Small intestine (tissue), 7 donors: ENCODE measurements around the gene ADGRF4. TPM values are rescaled to one million over a fixed set of nuclear protein-coding genes. Genes with fewer than 3 reads are reported as not detected.

Experiments
- DNase-seq, 2 donors: peaks; one replicate each; pipeline versions ENCODE4 v3.0.0 to v3.0.0-alpha.2; 2013
- FAIRE-seq: peaks from 2 replicates; lab custom pipeline; 2012; peaks lifted over from hg19 to GRCh38; lab: Jason Lieb, UNC
- H3K27ac ChIP-seq, 3 donors: one replicate each; pipeline ENCODE4 v1.5.1; 2013; ENCODE audit warnings: low read length in 2 of 3, mild to moderate bottlenecking in 2 of 3, control low read depth in 1 of 3, inconsistent platforms in 1 of 3, low read depth in 1 of 3, moderate library complexity in 1 of 3
- H3K27me3 ChIP-seq, 3 donors: one replicate each; pipeline ENCODE4 v1.6.1; 2013; ENCODE audit warnings: low read length in 3 of 3, inconsistent platforms in 1 of 3; ENCODE audit not compliant: control insufficient read depth in 3 of 3, insufficient read depth in 3 of 3
- H3K36me3 ChIP-seq, 3 donors: one replicate each; pipeline ENCODE4 v1.6.1; 2013; ENCODE audit warnings: low read length in 3 of 3, inconsistent platforms in 1 of 3, low read depth in 1 of 3, mild to moderate bottlenecking in 1 of 3, moderate library complexity in 1 of 3; ENCODE audit not compliant: control insufficient read depth in 3 of 3, insufficient read depth in 2 of 3
- H3K4me1 ChIP-seq, 3 donors: one replicate each; pipeline ENCODE4 v1.6.1; 2013; ENCODE audit warnings: low read length in 2 of 3, inconsistent platforms in 1 of 3, low read depth in 1 of 3, mild to moderate bottlenecking in 1 of 3, moderate library complexity in 1 of 3; ENCODE audit not compliant: control insufficient read depth in 3 of 3, insufficient read depth in 2 of 3
- H3K4me3 ChIP-seq, 3 donors: one replicate each; pipeline ENCODE4 v1.5.1; 2013; ENCODE audit warnings: low read length in 3 of 3, control low read depth in 1 of 3, inconsistent platforms in 1 of 3, low read depth in 1 of 3, mild to moderate bottlenecking in 1 of 3, moderate library complexity in 1 of 3
- H3K9me3 ChIP-seq, 2 donors: one replicate each; pipeline ENCODE4 v1.6.1; 2013; ENCODE audit warnings: low read depth in 1 of 2, low read length in 1 of 2; ENCODE audit not compliant: control insufficient read depth in 2 of 2, insufficient read depth in 1 of 2
- whole genome bisulfite sequencing, 3 donors: extraction: QIAGEN DNeasy Blood & Tissue Kit; methylation state at CpG; one replicate each; pipeline ENCODE4 v1.1.7; 2013; 5-methylcytosine and 5-hydroxymethylcytosine counted together
- polyA plus RNA-seq, 4 donors: library from polyadenylated mRNA; stranded (reverse) in 3 of 4; unstranded in 1 of 4; fragments of 200-250 nt in 3 of 4; fragments of 120-200 nt in 1 of 4; gene quantifications; one replicate each; pipeline versions ENCODE4 v1.2.1 to v1.2.3, GENCODE V29; 2013
- donor health status: healthy with polysubstance abuse.
- donor health status: control.
- donor health status: control.
- donor health status: Bipolar disorder and iron deficiency.
- donor health status: healthy.

Gene ADGRF4
- polyA plus RNA-seq, 4 donors: 6.0 TPM; not detected in 3

DNA sequence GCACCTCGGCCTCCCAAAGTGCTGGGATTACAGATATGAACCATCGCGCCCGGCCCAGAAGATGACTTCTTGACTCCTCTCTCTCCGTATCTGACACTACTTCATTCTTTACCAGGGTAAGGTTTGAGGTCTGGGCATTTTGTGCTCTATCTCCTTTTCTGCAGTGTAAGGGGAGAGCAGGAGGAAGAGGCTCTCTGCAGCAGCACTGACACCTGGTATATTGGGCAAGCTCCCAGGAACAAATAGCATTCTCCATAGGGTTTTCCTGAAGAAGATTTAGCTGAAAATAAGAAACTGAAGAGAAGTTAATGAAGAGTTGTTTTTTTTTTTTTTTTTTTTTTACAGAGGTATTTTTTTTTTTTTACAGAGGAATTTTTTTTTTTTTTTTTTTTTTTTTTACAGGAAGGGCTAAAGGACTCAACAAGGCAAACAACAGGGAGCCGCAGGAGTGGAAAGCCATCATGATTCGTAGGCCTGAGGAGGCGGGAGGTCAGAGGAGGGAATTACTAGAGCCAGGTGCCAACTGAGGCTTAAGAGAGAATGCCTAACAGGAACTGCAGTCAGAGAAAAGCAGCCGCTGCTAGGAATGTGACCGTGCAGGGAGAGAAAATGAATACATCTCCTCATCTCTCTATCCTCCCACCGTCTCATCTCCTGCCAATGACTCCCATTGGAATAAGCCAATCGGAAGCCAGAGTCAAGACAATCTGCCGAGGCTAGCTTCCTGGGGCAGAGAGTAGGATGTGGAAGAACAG lies 34.7 kb upstream of the ADGRF4 start:
- WGBS, 3 donors: 89 to 92% (median 91%) methylated on average over 13 of the region's 13 CpGs

DNA sequence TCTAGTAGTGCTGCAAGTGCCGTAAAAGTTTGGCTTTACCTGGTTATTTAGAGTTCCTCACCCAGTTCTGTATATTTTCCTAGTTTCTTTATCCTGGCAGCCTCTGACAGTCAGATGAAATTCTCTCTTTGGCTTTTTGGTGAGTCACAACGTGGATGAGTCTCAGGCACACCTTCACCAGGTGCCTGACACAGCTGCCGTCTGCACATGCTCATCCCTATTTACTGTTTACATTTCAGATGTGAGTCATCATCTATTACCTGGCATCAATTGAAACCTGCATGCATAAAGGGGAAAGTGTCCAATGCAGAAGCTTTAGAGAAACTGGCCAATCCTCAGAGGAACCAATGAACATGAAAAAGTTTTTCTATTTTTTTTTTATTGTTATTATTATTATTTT lies 33.3 kb upstream of the ADGRF4 start:
- Histone ChIP-seq H3K27ac (no peak overlapping the region), H3K4me1 (peaks cover 0 to 4% (median 0%) of the 10 kb centered on the region in 3 donors), H3K4me3 (no peak overlapping the region), H3K9me3 (no peaks in the 10 kb centered on the region), H3K36me3 (no peaks in the 10 kb centered on the region), H3K27me3 (no peaks in the 10 kb centered on the region)
- no peak for FAIRE-seq
- DNase-seq: peak in 1 of 2 donors; percentile 49
- WGBS, 3 donors: 40 to 63% (median 40%) methylated on average over 3 of the region's 3 CpGs

More for the DNA sequence above, 34.7 kb upstream of the ADGRF4 start:
- H3K27ac ChIP-seq: no peak overlapping the region
- FAIRE-seq: no peak
- H3K9me3 ChIP-seq: no peaks in the 10 kb centered on the region
- H3K4me3 ChIP-seq: no peak overlapping the region
- no peak for DNase-seq
- no peaks in the 10 kb centered on the region for H3K36me3 ChIP-seq
- no peaks in the 10 kb centered on the region for H3K27me3 ChIP-seq
- H3K4me1 ChIP-seq: no peaks in the 10 kb centered on the region

DNA sequence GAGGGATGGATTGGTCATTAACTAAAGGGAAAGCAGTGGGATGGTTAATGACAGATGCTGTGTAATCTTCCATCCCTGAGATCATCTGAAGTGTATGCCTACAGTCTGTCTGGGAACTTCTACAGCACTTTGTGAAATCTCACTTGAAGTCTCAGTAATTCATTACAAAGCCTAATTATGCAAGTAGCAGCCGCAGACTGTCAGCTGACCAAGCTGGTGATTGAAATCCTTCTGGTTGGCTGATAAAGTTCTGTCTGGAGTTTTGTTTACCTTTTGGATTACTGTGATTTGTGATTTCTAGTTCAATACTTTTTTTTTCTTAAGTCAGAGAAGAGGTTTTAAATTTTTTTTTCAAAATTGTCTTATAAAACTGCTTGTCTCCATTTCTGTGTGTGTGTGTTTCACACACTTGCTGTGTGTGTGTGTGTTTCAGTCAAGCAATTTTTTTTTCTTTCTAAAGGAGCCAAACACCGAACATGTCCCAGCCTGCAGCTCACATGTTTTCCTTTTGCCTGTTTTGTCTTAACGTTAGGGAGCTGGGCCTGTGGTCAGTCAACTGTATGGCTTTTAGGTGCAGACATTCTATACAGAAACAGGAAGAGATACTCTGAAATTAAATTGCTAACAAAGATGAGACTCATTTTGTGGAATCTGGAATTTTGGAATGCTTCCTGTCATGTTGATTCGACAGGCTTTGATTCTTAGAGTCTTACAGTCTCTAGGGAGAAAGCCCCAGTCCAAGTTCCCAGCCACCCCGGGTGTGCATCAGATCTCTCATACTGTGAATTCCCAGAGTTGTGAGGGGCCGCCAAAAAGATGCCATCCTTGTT lies 28.5 kb upstream of the ADGRF4 start:
- peaks cover 0 to 4% (median 0%) of the 10 kb centered on the region in 3 donors for H3K4me1 ChIP-seq
- H3K27ac ChIP-seq: no peak overlapping the region
- WGBS, 3 donors: 28 to 32% (median 29%) methylated on average over 6 of the region's 6 CpGs
- H3K9me3 ChIP-seq: no peaks in the 10 kb centered on the region
- no peaks in the 10 kb centered on the region for H3K27me3 ChIP-seq
- no peaks in the 10 kb centered on the region for H3K36me3 ChIP-seq
- FAIRE-seq (no peak), DNase-seq (peak; percentile 5 to 68)
- no peak overlapping the region for H3K4me3 ChIP-seq

DNA sequence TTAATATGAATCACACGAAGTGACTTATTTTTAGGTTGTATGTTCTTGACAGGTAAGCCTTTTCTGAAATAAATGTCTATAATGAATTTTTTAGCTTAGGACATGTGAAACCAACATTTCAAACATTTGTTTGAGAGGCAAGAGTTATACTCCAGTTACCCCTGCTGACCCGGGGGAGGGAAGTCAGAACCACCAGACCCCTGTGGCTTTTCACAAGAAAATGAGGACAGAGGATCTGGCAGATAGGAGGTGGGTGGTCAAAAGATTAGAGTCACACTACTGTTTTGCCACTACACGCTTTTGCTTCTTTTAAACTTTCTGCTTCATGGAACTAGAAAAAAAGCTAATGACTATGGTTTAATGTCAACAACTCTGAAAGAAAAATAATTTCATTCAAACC lies 27.5 kb upstream of the ADGRF4 start:
- Histone ChIP-seq H3K27ac (no peak overlapping the region), H3K4me1 (peaks cover 0 to 4% (median 0%) of the 10 kb centered on the region in 3 donors), H3K36me3 (no peaks in the 10 kb centered on the region), H3K4me3 (no peak overlapping the region), H3K27me3 (no peaks in the 10 kb centered on the region), H3K9me3 (no peaks in the 10 kb centered on the region)
- 66 to 81% (median 76%) methylated on average over 3 of the region's 3 CpGs for WGBS, 3 donors
- DNase-seq (no peak), FAIRE-seq (no peak)

DNA sequence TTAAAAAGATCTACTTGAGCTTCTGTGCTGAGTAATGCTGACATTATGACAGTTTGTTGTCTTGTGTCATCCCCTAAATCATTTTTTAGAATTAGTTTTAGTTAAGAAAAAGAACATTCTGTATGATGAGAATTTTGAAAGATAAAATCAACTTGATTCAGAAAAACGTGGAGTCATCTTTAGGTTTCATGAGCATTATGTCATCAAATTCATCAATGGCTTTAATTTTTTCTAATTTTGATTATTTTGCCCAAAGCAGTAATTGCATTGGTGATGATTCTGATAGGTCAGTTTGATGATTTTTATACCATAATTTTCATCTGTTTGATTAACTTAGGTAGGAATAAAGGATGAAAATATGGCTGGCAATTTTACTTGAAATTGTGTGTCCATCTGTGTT lies 26.6 kb upstream of the ADGRF4 start:
- FAIRE-seq: no peak
- Histone ChIP-seq H3K4me1 (peaks cover 0 to 4% (median 0%) of the 10 kb centered on the region in 3 donors), H3K36me3 (no peaks in the 10 kb centered on the region), H3K27me3 (no peaks in the 10 kb centered on the region), H3K27ac (no peak overlapping the region), H3K4me3 (no peak overlapping the region), H3K9me3 (no peaks in the 10 kb centered on the region)
- DNase-seq: no peak
- WGBS, 3 donors: 50 to 63% (median 58%) methylated on average over 1 of the region's 1 CpG

DNA sequence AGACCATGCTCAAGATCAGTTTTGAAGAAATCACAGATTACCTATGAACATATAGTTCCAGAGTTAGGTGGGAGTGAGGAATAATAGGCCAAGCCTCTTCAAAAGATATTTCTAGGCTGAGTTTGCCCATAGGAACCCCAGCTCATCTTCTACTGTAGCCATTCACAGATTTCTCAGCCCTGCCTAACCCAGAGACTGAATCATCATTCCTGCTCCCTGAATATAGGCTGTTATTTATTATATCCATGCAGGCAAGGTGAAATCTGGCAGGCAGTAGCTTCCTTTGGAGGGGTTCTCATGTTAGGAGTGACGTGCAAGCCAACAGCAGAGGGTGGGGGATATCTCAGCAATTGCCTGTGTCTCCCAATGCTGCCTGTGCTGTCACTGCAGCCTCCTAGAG lies 25.6 kb upstream of the ADGRF4 start:
- Histone ChIP-seq H3K27ac (no peak overlapping the region), H3K36me3 (no peaks in the 10 kb centered on the region), H3K4me1 (peaks cover 0 to 4% (median 0%) of the 10 kb centered on the region in 3 donors), H3K4me3 (no peak overlapping the region), H3K9me3 (no peaks in the 10 kb centered on the region), H3K27me3 (no peaks in the 10 kb centered on the region)
- FAIRE-seq (no peak), DNase-seq (no peak)
- WGBS, 3 donors: 83 to 90% (median 89%) methylated on average over 1 of the region's 1 CpG

DNA sequence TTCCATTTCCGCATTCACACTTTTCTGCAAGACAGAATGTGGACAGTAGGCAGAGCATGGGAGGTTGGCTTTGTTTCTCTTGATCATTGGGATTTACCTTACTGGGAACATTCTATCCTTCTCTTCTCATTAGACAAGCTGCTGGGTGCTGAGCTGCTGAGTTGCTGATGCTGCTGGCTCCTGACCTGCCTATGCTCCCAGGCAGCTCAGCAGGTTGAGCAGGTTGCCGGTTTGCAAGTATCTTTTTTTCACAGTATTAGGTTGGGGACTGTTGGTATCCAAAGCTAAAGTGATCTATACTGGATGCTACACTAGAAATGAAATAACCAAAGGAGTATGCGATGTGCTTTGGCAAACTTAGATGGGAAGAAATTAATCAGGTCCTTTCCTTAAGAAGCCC lies 23.7 kb upstream of the ADGRF4 start:
- H3K36me3 ChIP-seq: no peaks in the 10 kb centered on the region
- DNase-seq (no peak), FAIRE-seq (no peak)
- no peaks in the 10 kb centered on the region for H3K27me3 ChIP-seq
- no peaks in the 10 kb centered on the region for H3K4me1 ChIP-seq
- 81 to 85% (median 83%) methylated on average over 3 of the region's 3 CpGs for WGBS, 3 donors
- no peak overlapping the region for H3K27ac ChIP-seq
- H3K9me3 ChIP-seq: no peaks in the 10 kb centered on the region
- no peak overlapping the region for H3K4me3 ChIP-seq

DNA sequence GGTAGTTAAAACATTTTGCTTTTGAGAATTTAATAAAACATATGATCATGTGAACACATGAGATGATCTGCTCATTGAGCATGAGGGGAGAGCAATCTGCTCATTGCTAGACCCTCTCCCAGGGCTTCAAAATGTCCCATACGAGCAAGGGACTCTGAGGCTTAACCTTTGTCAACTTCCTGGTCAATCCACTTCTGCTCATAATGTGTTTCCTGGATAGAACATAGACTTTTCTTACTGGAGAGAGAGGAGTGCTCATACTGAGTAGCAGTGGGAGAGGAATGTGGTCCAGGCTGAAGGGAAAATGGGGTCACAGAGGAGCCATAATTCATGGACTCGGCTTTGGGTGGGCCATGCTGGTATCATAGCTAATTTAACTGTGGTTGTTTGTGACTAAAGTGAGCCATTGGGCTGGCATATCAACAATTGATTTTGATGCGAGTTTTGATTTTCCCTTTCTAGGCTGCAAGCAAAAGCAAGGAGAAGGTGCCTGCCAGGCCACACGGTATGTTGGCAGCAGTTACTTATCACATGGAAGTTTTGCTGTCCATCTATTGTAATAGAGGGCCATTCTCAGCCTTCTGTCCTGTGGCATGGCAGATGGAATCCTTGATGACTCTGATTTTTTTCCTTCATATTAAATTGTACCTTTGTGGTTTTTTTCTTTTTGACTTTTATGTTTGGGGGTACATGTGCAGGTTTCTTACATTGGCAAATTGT lies 20.8 kb upstream of the ADGRF4 start:
- H3K27me3 ChIP-seq: no peaks in the 10 kb centered on the region
- WGBS, 3 donors: 59 to 65% (median 62%) methylated on average over 4 of the region's 4 CpGs
- no peak overlapping the region for H3K4me3 ChIP-seq
- DNase-seq (no peak), FAIRE-seq (no peak)
- no peaks in the 10 kb centered on the region for H3K36me3 ChIP-seq
- H3K9me3 ChIP-seq: no peaks in the 10 kb centered on the region
- H3K4me1 ChIP-seq: no peaks in the 10 kb centered on the region
- H3K27ac ChIP-seq: no peak overlapping the region
